RWPE1 (cell line): Measurements from ENCODE around the gene HTR1E.

ENCODE experiments used
- CTCF ChIA-PET: fragments of 350-600 bp; sonication (Branson Sonifier 250); formaldehyde crosslinking; extraction: SDS; loops from one replicate; lab custom pipeline; 2021; lab: Yijun Ruan, JAX
- POLR2A ChIA-PET: fragments of 400-600 bp; formaldehyde crosslinking; extraction: SDS; loops from one replicate; lab custom pipeline; 2020; ENCODE audit warnings: antibody characterized with exemption; ENCODE audit not compliant: low non-redundant PET; lab: Yijun Ruan, JAX
- DNase-seq: peaks from one replicate; pipeline ENCODE4 v3.0.0; 2012; ENCODE audit warnings: low spot score
- H3K27ac ChIP-seq: fragments of 450-650 bp; 2 replicates; pipeline ENCODE4 v1.5.1; 2017
- TF ChIP-seq, protein P1 (sequence below): fragments of 450-650 bp; conservative IDR thresholded peaks from 2 replicates; pipeline ENCODE4 v1.5.1; 2017; ENCODE audit warnings: low read depth, mild to moderate bottlenecking

HTR1E gene

DNA sequence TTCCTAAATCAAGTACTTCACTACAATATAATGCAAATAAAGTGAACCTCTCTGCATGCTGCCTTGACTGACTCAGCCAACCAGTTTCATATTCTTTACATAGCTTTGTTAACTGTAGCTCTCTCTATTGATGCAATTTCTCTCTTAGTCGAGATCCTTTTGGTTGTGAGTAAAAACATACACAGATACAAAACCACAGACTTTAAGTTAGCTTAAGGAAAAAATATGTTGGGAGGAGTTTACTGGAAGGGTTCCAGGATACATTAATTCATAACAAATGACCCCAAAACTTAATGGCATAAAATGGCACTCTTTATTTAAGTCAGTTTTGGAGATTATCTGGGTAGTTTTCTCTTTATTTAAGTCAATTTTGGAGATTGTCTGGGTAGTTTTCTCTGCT, 15.7 kb downstream of the HTR1E start:
- TF ChIP-seq, protein P1, sequence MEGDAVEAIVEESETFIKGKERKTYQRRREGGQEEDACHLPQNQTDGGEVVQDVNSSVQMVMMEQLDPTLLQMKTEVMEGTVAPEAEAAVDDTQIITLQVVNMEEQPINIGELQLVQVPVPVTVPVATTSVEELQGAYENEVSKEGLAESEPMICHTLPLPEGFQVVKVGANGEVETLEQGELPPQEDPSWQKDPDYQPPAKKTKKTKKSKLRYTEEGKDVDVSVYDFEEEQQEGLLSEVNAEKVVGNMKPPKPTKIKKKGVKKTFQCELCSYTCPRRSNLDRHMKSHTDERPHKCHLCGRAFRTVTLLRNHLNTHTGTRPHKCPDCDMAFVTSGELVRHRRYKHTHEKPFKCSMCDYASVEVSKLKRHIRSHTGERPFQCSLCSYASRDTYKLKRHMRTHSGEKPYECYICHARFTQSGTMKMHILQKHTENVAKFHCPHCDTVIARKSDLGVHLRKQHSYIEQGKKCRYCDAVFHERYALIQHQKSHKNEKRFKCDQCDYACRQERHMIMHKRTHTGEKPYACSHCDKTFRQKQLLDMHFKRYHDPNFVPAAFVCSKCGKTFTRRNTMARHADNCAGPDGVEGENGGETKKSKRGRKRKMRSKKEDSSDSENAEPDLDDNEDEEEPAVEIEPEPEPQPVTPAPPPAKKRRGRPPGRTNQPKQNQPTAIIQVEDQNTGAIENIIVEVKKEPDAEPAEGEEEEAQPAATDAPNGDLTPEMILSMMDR, result no peak
- H3K27ac ChIP-seq, result no peak overlapping the region
- ChIA-PET POLR2A (no interaction called here), CTCF (interaction anchor here (0.5 kb wide), 1 partner anchor 37 kb away, joined by 3 read pairs; no protein-coding TSS in a partner anchor)
- no peak for DNase-seq

DNA sequence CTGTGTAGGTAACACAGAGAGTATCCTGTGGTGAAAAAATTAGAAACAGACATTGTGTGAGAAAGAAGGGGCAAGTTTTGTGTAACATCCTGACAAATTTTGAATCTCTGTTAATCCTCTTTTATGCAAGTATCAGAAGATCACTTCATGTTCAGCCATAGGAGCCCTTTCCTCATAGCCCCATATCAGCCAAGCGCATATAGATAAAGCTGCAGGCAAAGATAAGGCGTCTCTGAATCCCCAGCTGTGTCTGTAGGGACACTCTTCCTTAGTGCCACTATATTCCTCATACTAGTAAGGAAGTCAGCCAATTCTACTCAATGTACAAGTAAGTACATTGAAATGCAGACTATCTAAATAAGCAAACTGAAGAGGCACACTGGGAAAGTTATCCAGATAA, 22.3 kb downstream of the HTR1E start:
- no peak overlapping the region for H3K27ac ChIP-seq
- no peak for DNase-seq
- ChIA-PET POLR2A (no interaction called here), CTCF (interaction anchor here (0.6 kb wide), 1 partner anchor 1176 kb away, joined by 3 read pairs; no protein-coding TSS in a partner anchor)
- TF ChIP-seq, protein P1, result no peak

DNA sequence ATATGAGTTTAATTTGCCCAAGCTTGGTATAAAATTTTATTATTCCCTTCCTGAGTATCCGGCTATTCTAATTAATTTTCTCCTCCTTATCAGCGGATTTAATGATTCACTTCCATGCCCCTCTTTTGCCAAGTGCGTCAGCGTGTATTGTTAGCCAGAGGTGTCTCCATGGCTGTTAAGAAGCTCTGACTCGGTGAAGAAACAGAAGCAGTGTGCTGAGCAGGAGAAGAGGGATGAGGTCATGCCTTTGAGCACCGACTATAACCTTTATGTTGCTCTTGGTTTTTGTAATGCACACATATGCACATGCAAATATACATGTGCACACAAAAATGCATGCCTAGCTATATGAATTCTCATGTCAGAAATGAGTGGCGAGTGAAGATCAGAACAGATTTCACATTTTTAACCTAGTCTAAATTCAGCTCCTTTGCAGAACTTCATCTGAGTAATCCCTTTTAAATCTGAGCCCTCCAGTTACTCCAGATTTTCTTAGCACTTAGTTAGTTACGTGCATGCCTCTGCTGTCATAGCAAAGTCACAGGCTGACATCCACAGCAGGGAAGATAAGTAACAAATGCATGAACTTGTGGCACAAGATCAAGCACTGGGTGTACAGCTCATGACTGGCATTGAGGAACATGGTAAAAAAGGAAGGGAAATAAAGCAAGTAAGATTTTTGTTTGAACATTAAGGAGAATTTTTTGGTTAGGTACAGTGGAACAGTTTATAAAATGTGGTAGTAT, 24.3 kb downstream of the HTR1E start:
- TF ChIP-seq, protein P1, result no peak

DNA sequence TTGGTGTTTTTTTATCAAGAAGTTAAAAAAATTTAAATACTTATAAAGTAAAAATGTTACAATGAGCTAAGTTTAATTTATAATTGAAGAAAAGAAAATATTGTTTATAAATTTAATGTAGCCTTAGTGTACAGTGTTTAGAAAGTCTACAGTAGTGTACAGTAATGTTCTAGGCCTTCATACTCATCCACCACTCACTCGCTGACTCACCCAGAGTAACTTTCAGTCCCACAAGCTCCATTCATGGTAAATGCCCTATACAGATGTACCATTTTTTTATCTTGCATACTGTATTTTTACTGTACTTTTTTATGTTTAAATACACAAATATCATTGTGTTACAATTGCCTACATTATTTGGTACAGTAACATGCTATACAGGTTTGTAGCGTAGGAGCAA, 26.0 kb downstream of the HTR1E start:
- TF ChIP-seq, protein P1, result no peak
- DNase-seq, result no peak
- CTCF ChIA-PET, result interaction anchor here (0.6 kb wide), 1 partner anchor 1043 kb away, joined by 3 read pairs; no protein-coding TSS in a partner anchor
- H3K27ac ChIP-seq, result no peak overlapping the region
- POLR2A ChIA-PET, result no interaction called here

More for the DNA sequence above, 24.3 kb downstream of the HTR1E start:
- DNase-seq, result no peak
- ChIA-PET CTCF (interaction anchor here (0.7 kb wide), 1 partner anchor 71 kb away, joined by 5 read pairs; no protein-coding TSS in a partner anchor), POLR2A (no interaction called here)
- no peak overlapping the region for H3K27ac ChIP-seq

DNA sequence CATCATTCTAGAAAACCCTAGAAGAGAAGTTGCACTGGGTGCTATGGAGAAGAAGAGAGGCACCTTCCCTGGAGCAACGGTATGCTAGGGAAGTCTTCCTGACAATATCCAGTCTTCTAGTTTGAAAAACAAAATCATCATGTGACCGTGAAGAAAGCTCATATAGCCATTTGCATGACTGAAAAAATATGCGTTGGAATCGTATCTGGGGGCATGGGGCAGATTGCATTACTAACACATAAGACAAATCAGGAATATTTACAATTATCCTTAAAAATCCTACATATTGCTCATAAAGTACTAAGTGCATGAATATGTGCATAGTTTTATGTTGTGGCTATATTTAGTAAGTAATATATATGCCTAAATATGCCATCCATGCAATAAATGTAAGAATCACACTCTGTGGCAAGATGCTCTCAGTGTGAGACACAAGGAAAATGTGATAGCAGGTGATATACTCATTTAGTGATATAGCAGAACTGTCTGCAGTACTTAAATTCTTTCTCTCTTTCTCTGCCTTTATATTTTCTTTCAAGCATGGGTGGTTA, 26.8 kb downstream of the HTR1E start:
- ChIA-PET POLR2A (no interaction called here), CTCF (no interaction called here)
- no peak overlapping the region for H3K27ac ChIP-seq
- DNase-seq, result no peak
- TF ChIP-seq, protein P1, result no peak

DNA sequence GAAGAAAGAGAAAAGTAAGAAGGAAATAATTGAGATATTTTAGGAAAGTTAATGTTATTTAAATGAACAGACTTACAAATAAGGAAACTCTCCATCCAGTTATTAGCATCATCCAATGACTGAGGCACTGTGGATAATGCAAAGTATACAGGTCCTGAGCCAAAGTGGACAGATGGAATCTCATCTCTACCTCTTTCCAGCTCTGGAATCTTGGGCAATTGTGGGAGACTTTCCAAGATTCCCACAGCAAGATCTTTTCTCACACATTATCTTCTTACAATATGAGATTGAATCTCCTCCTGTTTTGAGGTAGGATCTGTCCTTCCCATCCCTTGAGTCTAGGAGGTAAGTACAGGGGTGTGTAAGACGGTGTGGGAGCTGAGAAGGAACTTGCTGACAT, 28.9 kb downstream of the HTR1E start:
- TF ChIP-seq, protein P1, result no peak
- ChIA-PET CTCF (no interaction called here), POLR2A (no interaction called here)
- no peak for DNase-seq
- H3K27ac ChIP-seq, result no peak overlapping the region
